ENCODE data around the gene PAPOLG. TPM values are rescaled to one million over a fixed set of nuclear protein-coding genes. Genes with fewer than 3 reads are reported as not detected.

The PAPOLG gene
- total and polyA plus RNA-seq, 2 of the 13 experiments (the other 11 are each of a cell fraction or from before 2014, with no cell fraction given), result 10.1 to 10.4 TPM

Small RNA genes within 50 kb of the gene (small RNA-seq; reads per million reads assigned to genes)
- gene RN7SL632P (ENCODE audit: insufficient read depth in 2 of 3, insufficient read length in 3 of 3, low read depth in 2 of 3, low replicate concordance in 1 of 3), result 0 reads per million in 3 experiments
- 0 reads per million in 3 experiments for gene RNU6-612P (ENCODE audit: insufficient read depth in 2 of 3, insufficient read length in 3 of 3, low read depth in 2 of 3, low replicate concordance in 1 of 3)

Other genes starting within 250 kb of the PAPOLG start
- not detected in 2 replicates for gene BCL11A, start 202.6 kb upstream of the PAPOLG start, total RNA-seq (2016; rRNA removed; fragmentation: Illumina TruSeq; extraction: Trizol)
- gene BCL11A, start 202.6 kb upstream of the PAPOLG start, polyA plus RNA-seq (2011; rRNA removed), result not detected in 2 replicates
- 7.0 and 9.7 TPM in 2 replicates for gene REL, start 125.3 kb downstream of the PAPOLG start, total RNA-seq (2016; rRNA removed; fragmentation: Illumina TruSeq; extraction: Trizol)
- 3.0 and 3.7 TPM in 2 replicates for gene REL, start 125.3 kb downstream of the PAPOLG start, polyA plus RNA-seq (2011; rRNA removed)

Data from HepG2 (cell line).